PC-3 (cell line): Measurements from ENCODE around the gene HMGXB3. TPM values are rescaled to one million over a fixed set of nuclear protein-coding genes. Genes with fewer than 3 reads are reported as not detected.
"Not testable (repeated sequence)": the region's sequence is repeated elsewhere in the genome, so short reads cannot be mapped to it uniquely, and the experiment has no call there.

Experiments used
- ATAC-seq: fragments of 200-7000 bp; cut with Tn5 transposase; 2 replicates; pipeline ENCODE4 v1.9.1; 2020; ENCODE audit warnings: mild to moderate bottlenecking, moderate library complexity
- BruUV-seq: library from RNA; stranded (reverse); fragments of 400-500 nt; replicated peaks from 2 replicates; lab custom pipeline; 2021; lab: Mats Ljungman, UMichigan
- CTCF ChIA-PET: fragments of 300-600 bp; sonication (Branson Sonifier 250); formaldehyde crosslinking; loops from one replicate; lab custom pipeline; 2022; ENCODE audit warnings: antibody characterized with exemption; lab: Charles Lee
- POLR2A ChIA-PET: fragments of 300-600 bp; sonication (Branson Sonifier 250); formaldehyde crosslinking; loops from one replicate; lab custom pipeline; 2022; ENCODE audit warnings: antibody characterized with exemption; ENCODE audit not compliant: unreplicated experiment; lab: Charles Lee
- DNase-seq: peaks from one replicate; pipeline ENCODE4 v3.0.0-alpha.2; 2015
- H2AFZ ChIP-seq: fragments of 300-600 bp; sonication (generic); 2 replicates; pipeline ENCODE4 v1.6.0; 2016; ENCODE audit warnings: antibody characterized with exemption, low read length
- H3F3A ChIP-seq: fragments of 300-600 bp; sonication (generic); one replicate; pipeline ENCODE4 v1.6.0; 2017; ENCODE audit warnings: antibody characterized with exemption, low read length, control low read depth, mild to moderate bottlenecking; ENCODE audit not compliant: unreplicated experiment
- H3K27ac ChIP-seq: fragments of 300-600 bp; sonication (generic); 2 replicates; pipeline ENCODE4 v1.5.1; 2016; ENCODE audit warnings: mild to moderate bottlenecking, low read length
- H3K27me3 ChIP-seq: fragments of 300-600 bp; sonication (generic); 2 replicates; pipeline ENCODE4 v1.6.1; 2016; ENCODE audit warnings: low read length, mixed read lengths
- H3K36me3 ChIP-seq: fragments of 300-600 bp; sonication (generic); 2 replicates; pipeline ENCODE4 v1.6.1; 2016; ENCODE audit warnings: low read depth, mixed run types, low read length, mixed read lengths
- H3K4me1 ChIP-seq: fragments of 300-600 bp; sonication (generic); 2 replicates; pipeline ENCODE4 v1.5.1; 2016; ENCODE audit warnings: low read length; ENCODE audit not compliant: insufficient read depth
- H3K4me2 ChIP-seq: fragments of 300-600 bp; sonication (generic); 2 replicates; pipeline ENCODE4 v1.6.0; 2016; ENCODE audit warnings: low read length
- H3K4me3 ChIP-seq: fragments of 300-600 bp; sonication (generic); 2 replicates; pipeline ENCODE4 v1.5.1; 2016; ENCODE audit warnings: mild to moderate bottlenecking, low read length, mixed read lengths
- H3K79me2 ChIP-seq: fragments of 300-600 bp; sonication (generic); 2 replicates; pipeline ENCODE4 v1.6.1; 2017; ENCODE audit warnings: low read length, mixed read lengths
- H3K9ac ChIP-seq: fragments of 300-600 bp; sonication (generic); 2 replicates; pipeline ENCODE4 v1.6.0; 2016; ENCODE audit warnings: mild to moderate bottlenecking, low read length
- H3K9me2 ChIP-seq: fragments of 300-600 bp; sonication (generic); replicated peaks from 2 replicates; pipeline ENCODE4 v1.6.1; 2016; ENCODE audit warnings: mixed run types, low read length, mixed read lengths
- H3K9me3 ChIP-seq: fragments of 300-600 bp; sonication (generic); 2 replicates; pipeline ENCODE4 v1.6.1; 2016; ENCODE audit warnings: low read length, mixed read lengths
- H4K20me1 ChIP-seq: fragments of 300-600 bp; sonication (generic); 2 replicates; pipeline ENCODE4 v1.6.1; 2016; ENCODE audit warnings: low read length, mixed read lengths
- EZH2 ChIP-seq: fragments of 300-600 bp; sonication (generic); IDR thresholded peaks from one replicate; pipeline ENCODE4 v1.6.1; 2017; ENCODE audit warnings: antibody characterized with exemption, mild to moderate bottlenecking, low read length; ENCODE audit not compliant: unreplicated experiment
- EZH2phosphoT487 ChIP-seq: fragments of 300-600 bp; sonication (generic); IDR thresholded peaks from 2 replicates; pipeline ENCODE4 v1.6.1; 2018; ENCODE audit warnings: mild to moderate bottlenecking, antibody characterized with exemption, low read length, borderline replicate concordance
- intact Hi-C: fragments of 100-400 bp; cut with micrococcal nuclease; formaldehyde crosslinking; loops from 2 replicates; pipeline ENCODE4 v1.9.0; 2023
- total RNA-seq: library from RNA; depleted of rRNA; stranded (reverse); fragments of >200 nt; gene quantifications from 2 replicates; pipeline ENCODE4 v1.2.3, GENCODE V29; 2014
- TF ChIP-seq, protein P1 (sequence below): fragments of 300-600 bp; sonication (generic); conservative IDR thresholded peaks from 2 replicates; pipeline ENCODE4 v1.5.1; 2017; ENCODE audit warnings: antibody characterized with exemption, low read depth, mild to moderate bottlenecking, low read length

Gene HMGXB3
- total RNA-seq, 1 experiment from 2014 or later: 56.6 TPM

DNA sequence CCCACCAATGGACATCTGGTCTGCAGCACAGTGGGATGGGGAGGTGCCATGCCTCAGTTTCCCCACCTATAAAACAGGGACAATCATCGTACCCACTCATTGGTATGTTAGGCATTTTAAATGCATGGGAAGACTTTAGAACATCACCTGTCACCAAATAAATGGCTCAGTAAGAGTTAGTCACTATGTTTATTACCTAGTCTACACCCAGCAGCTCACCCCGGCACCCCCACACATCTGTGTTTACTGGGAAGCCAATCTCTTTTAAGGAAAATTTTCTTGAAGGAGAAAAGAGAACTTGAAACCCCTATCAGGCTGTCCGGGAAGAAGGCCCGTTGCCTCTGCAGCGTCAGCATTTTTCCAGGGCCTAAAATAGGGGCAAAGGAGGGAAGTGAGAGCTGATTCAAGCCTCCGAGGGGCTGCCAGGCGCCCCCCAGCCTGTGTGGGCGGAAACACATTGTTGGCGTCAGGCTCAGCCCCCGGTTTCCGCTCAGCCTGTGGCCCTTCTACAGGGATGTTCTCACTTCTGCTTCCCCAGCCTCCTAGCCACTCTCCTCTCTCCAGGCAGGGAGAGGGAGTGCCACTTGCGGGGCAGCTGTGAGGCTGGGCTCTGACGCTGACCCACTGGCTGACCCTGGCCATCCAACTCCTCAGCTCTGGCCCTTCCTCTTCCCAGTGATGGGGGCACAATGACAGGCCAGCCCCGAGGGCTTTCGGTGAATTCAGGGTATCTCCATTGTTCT lies 81.2 kb downstream of the HMGXB3 start:
- H3K79me2 ChIP-seq: no peaks in the 10 kb centered on the region
- H4K20me1 ChIP-seq: no peaks in the 10 kb centered on the region
- no peak overlapping the region for H3K9ac ChIP-seq
- no peaks in the 10 kb centered on the region; the same call in 1 of the 2 replicates for H3K4me1 ChIP-seq
- H2AFZ ChIP-seq: no peak overlapping the region
- H3F3A ChIP-seq: no peaks in the 10 kb centered on the region
- intact Hi-C loops: no loop called here
- CTCF ChIA-PET: interaction anchor here (0.6 kb wide), 1 partner anchor 61 kb away, joined by 3 read pairs; no protein-coding TSS in a partner anchor
- no peak overlapping the region for H3K4me3 ChIP-seq
- H3K9me3 ChIP-seq: no peaks in the 10 kb centered on the region
- no peaks in the 10 kb centered on the region for H3K36me3 ChIP-seq
- no peaks in the 10 kb centered on the region for H3K9me2 ChIP-seq
- POLR2A ChIA-PET: no interaction called here
- DNase-seq: no peak
- peaks cover 24% of the 10 kb centered on the region; the same call in 1 of the 2 replicates for H3K27me3 ChIP-seq
- TF ChIP-seq, protein P1, sequence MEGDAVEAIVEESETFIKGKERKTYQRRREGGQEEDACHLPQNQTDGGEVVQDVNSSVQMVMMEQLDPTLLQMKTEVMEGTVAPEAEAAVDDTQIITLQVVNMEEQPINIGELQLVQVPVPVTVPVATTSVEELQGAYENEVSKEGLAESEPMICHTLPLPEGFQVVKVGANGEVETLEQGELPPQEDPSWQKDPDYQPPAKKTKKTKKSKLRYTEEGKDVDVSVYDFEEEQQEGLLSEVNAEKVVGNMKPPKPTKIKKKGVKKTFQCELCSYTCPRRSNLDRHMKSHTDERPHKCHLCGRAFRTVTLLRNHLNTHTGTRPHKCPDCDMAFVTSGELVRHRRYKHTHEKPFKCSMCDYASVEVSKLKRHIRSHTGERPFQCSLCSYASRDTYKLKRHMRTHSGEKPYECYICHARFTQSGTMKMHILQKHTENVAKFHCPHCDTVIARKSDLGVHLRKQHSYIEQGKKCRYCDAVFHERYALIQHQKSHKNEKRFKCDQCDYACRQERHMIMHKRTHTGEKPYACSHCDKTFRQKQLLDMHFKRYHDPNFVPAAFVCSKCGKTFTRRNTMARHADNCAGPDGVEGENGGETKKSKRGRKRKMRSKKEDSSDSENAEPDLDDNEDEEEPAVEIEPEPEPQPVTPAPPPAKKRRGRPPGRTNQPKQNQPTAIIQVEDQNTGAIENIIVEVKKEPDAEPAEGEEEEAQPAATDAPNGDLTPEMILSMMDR: no peak
- TF ChIP-seq EZH2phosphoT487 (no peak), EZH2 (no peak)
- ATAC-seq: peak; percentile 73
- no TSS peak for BruUV-seq
- no peak overlapping the region for H3K4me2 ChIP-seq
- H3K27ac ChIP-seq: no peak overlapping the region

DNA sequence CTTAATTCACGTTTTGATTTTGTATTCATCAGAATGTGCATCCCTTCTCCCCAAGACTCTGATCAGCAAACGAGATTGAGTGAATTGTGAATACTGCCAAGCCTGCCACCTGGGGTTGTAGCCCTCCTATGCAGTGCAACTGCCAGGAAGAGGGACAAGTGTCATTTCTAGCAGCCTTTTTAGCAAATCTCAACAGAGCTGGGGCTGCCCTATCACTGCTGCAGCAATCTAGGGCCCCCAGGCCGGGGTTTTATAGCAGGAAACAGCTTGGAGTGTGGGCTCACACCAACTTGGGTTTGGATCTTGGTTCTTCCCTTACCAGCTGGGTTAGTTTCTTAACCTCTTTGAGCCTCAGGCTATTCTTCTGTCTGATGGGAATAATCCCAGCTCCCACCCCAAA lies 81.8 kb downstream of the HMGXB3 start:
- ChIA-PET CTCF (no interaction called here), POLR2A (no interaction called here)
- H2AFZ ChIP-seq: no peak overlapping the region
- H3K4me3 ChIP-seq: no peak overlapping the region
- H3K36me3 ChIP-seq: no peaks in the 10 kb centered on the region
- no peak for DNase-seq
- no peak overlapping the region for H3K9ac ChIP-seq
- no peaks in the 10 kb centered on the region for H4K20me1 ChIP-seq
- no peaks in the 10 kb centered on the region for H3K9me2 ChIP-seq
- H3K27me3 ChIP-seq: peaks cover 24% of the 10 kb centered on the region
- intact Hi-C loops: no loop called here
- H3K4me1 ChIP-seq: no peaks in the 10 kb centered on the region; the same call in 1 of the 2 replicates
- no peak overlapping the region for H3K4me2 ChIP-seq
- TF ChIP-seq EZH2phosphoT487 (no peak), EZH2 (no peak)
- TF ChIP-seq, protein P1: no peak
- no peak overlapping the region for H3K27ac ChIP-seq
- ATAC-seq: no peak
- no peaks in the 10 kb centered on the region for H3F3A ChIP-seq
- no peaks in the 10 kb centered on the region for H3K79me2 ChIP-seq
- no TSS peak for BruUV-seq
- no peaks in the 10 kb centered on the region for H3K9me3 ChIP-seq

DNA sequence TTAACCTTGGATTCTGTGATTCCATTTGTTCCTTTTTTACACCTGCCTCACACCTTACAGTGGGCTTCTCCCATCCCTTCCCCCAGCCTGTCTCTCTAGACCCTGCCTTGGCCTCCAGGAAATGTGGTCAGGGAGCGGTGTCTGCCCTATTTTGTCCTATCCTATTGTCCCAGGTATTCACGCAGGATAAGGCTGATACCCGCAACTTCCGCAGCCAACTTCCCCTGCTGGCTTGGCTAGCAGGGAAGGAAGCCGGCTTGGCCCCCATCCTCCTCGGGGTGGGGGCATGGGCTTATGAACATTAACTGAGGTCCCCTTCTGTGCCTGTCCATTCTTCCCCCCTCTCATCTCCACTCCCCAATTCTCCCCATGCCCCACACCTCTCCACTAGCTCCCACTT lies 82.3 kb downstream of the HMGXB3 start:
- Histone ChIP-seq H3K27ac (no peak overlapping the region), H3K79me2 (no peaks in the 10 kb centered on the region), H4K20me1 (no peaks in the 10 kb centered on the region), H3K4me3 (no peak overlapping the region), H3K9me3 (no peaks in the 10 kb centered on the region), H3K9ac (no peak overlapping the region), H3K4me1 (no peaks in the 10 kb centered on the region; the same call in 1 of the 2 replicates), H3K27me3 (peaks cover 27% of the 10 kb centered on the region), H2AFZ (no peak overlapping the region), H3K4me2 (no peak overlapping the region), H3K36me3 (no peaks in the 10 kb centered on the region), H3K9me2 (no peaks in the 10 kb centered on the region), H3F3A (no peaks in the 10 kb centered on the region)
- TF ChIP-seq EZH2phosphoT487: no peak
- no peak for TF ChIP-seq EZH2
- TF ChIP-seq, protein P1: no peak
- intact Hi-C loops: no loop called here
- DNase-seq (no peak), ATAC-seq (no peak)
- ChIA-PET POLR2A (no interaction called here), CTCF (no interaction called here)
- no TSS peak for BruUV-seq

DNA sequence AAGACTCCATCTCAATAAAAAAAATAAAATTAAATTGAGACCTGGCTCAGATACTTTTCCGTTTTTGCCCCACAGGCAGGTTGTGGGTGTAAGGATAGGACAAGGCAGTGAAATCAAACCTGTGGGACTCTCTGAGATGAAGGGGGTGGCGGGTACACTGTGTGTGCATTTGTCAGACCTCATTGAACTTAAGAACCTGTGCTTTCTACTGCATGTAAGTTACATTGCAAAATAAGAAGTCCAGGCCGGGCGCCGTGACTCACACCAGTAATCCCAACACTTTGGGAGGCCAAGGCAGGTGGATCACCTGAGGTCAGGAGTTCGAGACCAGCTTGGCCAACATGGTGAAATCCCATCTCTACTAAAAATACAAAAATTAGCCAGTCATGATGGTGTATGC lies 84.2 kb downstream of the HMGXB3 start:
- peaks cover 45% of the 10 kb centered on the region for H3K27me3 ChIP-seq
- POLR2A ChIA-PET, BruUV-seq: not testable (repeated sequence)

More for the DNA sequence above, 84.2 kb downstream of the HMGXB3 start:
- H3K36me3 ChIP-seq, H3K9me2 ChIP-seq, H3K9ac ChIP-seq, H3K4me1 ChIP-seq, CTCF ChIA-PET, intact Hi-C loops, H3K9me3 ChIP-seq, H2AFZ ChIP-seq, H3K27ac ChIP-seq, DNase-seq, H4K20me1 ChIP-seq, H3F3A ChIP-seq, ATAC-seq, H3K79me2 ChIP-seq, H3K4me3 ChIP-seq, H3K4me2 ChIP-seq: not testable (repeated sequence)
